HepG2 (cell line): Measurements from ENCODE around the gene OGFR. TPM values are rescaled to one million over a fixed set of nuclear protein-coding genes. Genes with fewer than 3 reads are reported as not detected.

Experiments used
- ATAC-seq: fragments of 200-7000 bp; cut with Tn5 transposase; 3 replicates; pipeline ENCODE4 v1.9.1; 2020; ENCODE audit warnings: mild to moderate bottlenecking, moderate library complexity
- BruUV-seq: library from RNA; stranded (reverse); fragments of 400-500 nt; replicated peaks from 2 replicates; lab custom pipeline; 2021; lab: Mats Ljungman, UMichigan
- CTCF ChIA-PET: fragments of 300-600 bp; formaldehyde crosslinking; extraction: SDS; loops from one replicate; lab custom pipeline; 2021; ENCODE audit warnings: low total read pairs, inconsistent platforms, low intra/inter-chr PET ratio; lab: Yijun Ruan, JAX
- POLR2A ChIA-PET: fragments of 350-600 bp; sonication (Branson Sonifier 250); formaldehyde crosslinking; loops from one replicate; lab custom pipeline; 2020; ENCODE audit warnings: antibody characterized with exemption, inconsistent platforms; lab: Yijun Ruan, JAX
- DNase-seq: peaks from one replicate; pipeline ENCODE4 v3.0.0-alpha.2; 2015; ENCODE audit warnings: low spot score
- FAIRE-seq: peaks from 3 replicates; lab custom pipeline; 2011; peaks lifted over from hg19 to GRCh38; lab: Jason Lieb, UNC
- H2AFZ ChIP-seq: one replicate; pipeline ENCODE4 v1.6.1; 2011; ENCODE audit warnings: low read length, inconsistent platforms
- H3K27ac ChIP-seq: fragments of 300-600 bp; 3 replicates; pipeline ENCODE4 v1.8.0; 2011; ENCODE audit warnings: mixed run types, mild to moderate bottlenecking, mixed read lengths, low read length, inconsistent platforms; ENCODE audit not compliant: insufficient read depth; ENCODE audit errors: extremely low read length
- H3K27me3 ChIP-seq, 2 experiments: fragments of 200-600 bp in 1 of 2; 2 replicates in 1 of 2; 3 replicates in 1 of 2; pipeline versions ENCODE4 v1.6.0 to v1.8.0; 2011; ENCODE audit warnings: low read length in 2 of 2, mild to moderate bottlenecking in 2 of 2, moderate library complexity in 2 of 2, inconsistent platforms in 1 of 2; ENCODE audit not compliant: insufficient read depth in 2 of 2, control insufficient read depth in 1 of 2
- H3K36me3 ChIP-seq, 2 experiments: fragments of 200-600 bp in 1 of 2; replicated peaks in 1 of 2; 2 replicates in 1 of 2; 3 replicates in 1 of 2; pipeline versions ENCODE4 v1.5.1 to v1.8.0; 2011; ENCODE audit warnings: low read length in 2 of 2, inconsistent platforms in 1 of 2; ENCODE audit not compliant: insufficient read depth in 2 of 2, control insufficient read depth in 1 of 2
- H3K4me1 ChIP-seq: 2 replicates; pipeline ENCODE4 v1.5.1; 2012; ENCODE audit warnings: low read length, inconsistent platforms; ENCODE audit not compliant: insufficient read depth
- H3K4me2 ChIP-seq: 2 replicates; pipeline ENCODE4 v1.6.0; 2011; ENCODE audit warnings: low read depth, low read length, inconsistent platforms
- H3K4me3 ChIP-seq, 3 experiments: fragments of 200-600 bp in 1 of 3; sonication (generic), shearing (Covaris generic) in 1 of 3; replicated peaks in 1 of 3; 2 replicates each; pipeline ENCODE4 v1.5.1; 2011 to 2016; ENCODE audit warnings: low read length in 3 of 3, inconsistent platforms in 2 of 3, low read depth in 2 of 3, mild to moderate bottlenecking in 2 of 3, control low read depth in 1 of 3, mixed read lengths in 1 of 3; ENCODE audit not compliant: insufficient read depth in 1 of 3
- H3K79me2 ChIP-seq: one replicate; pipeline ENCODE4 v1.6.1; 2011; ENCODE audit warnings: low read length, inconsistent platforms; ENCODE audit not compliant: insufficient read depth
- H3K9ac ChIP-seq: 2 replicates; pipeline ENCODE4 v1.6.0; 2011; ENCODE audit warnings: mild to moderate bottlenecking, low read depth, low read length, inconsistent platforms; ENCODE audit not compliant: insufficient read depth
- H3K9me3 ChIP-seq: 2 replicates; pipeline ENCODE4 v1.5.1; 2012; ENCODE audit warnings: mild to moderate bottlenecking, low read length
- H4K20me1 ChIP-seq: 2 replicates; pipeline ENCODE4 v1.6.0; 2011; ENCODE audit warnings: inconsistent platforms, mild to moderate bottlenecking, low read length, moderate library complexity; ENCODE audit not compliant: insufficient read depth
- CAMTA2 ChIP-seq: sonication (generic); formaldehyde crosslinking; IDR thresholded peaks from 2 replicates; pipeline ENCODE4 v1.4.0; 2020; ENCODE audit warnings: mild to moderate bottlenecking, missing genetic modification reagents, borderline replicate concordance
- HNRNPUL1 ChIP-seq: fragments of 200-400 bp; formaldehyde crosslinking; IDR thresholded peaks from 2 replicates; pipeline ENCODE4 v1.6.1; 2017; ENCODE audit warnings: low read depth, mild to moderate bottlenecking, low read length, moderate library complexity
- IKZF1 ChIP-seq: fragments of 450-650 bp; IDR thresholded peaks from 2 replicates; pipeline ENCODE4 v1.7.1; 2016
- ISL2 ChIP-seq: sonication (generic); formaldehyde crosslinking; IDR thresholded peaks from 2 replicates; pipeline ENCODE4 v1.5.0; 2020; ENCODE audit warnings: missing genetic modification reagents
- PHF5A ChIP-seq: IDR thresholded peaks from one replicate; pipeline ENCODE4 v1.6.1; 2018; ENCODE audit warnings: low read depth, missing genetic modification reagents; ENCODE audit not compliant: unreplicated experiment
- POLR2A ChIP-seq, 2 experiments: IDR thresholded peaks; 2 replicates each; pipeline ENCODE4 v1.6.1; 2011; ENCODE audit warnings: low read depth in 2 of 2, low read length in 2 of 2, mild to moderate bottlenecking in 1 of 2, moderate library complexity in 1 of 2; ENCODE audit not compliant: insufficient read depth in 1 of 2
- SOX6 ChIP-seq, 2 experiments: fragments of 450-650 bp in 1 of 2; sonication (generic) in 1 of 2; formaldehyde crosslinking in 1 of 2; IDR thresholded peaks; 2 replicates each; pipeline versions ENCODE4 v1.4.0 to v1.6.1; 2017 to 2020; ENCODE audit warnings: antibody characterized with exemption in 1 of 2, mild to moderate bottlenecking in 1 of 2, missing genetic modification reagents in 1 of 2
- UBTF ChIP-seq: sonication (generic); formaldehyde crosslinking; IDR thresholded peaks from 2 replicates; pipeline ENCODE4 v1.4.0; 2020; ENCODE audit warnings: mild to moderate bottlenecking, missing genetic modification reagents
- ZFP41 ChIP-seq: sonication (generic); formaldehyde crosslinking; IDR thresholded peaks from 2 replicates; pipeline ENCODE4 v1.4.0; 2020; ENCODE audit warnings: mild to moderate bottlenecking, missing genetic modification reagents, borderline replicate concordance
- ZFX ChIP-seq: sonication (generic); formaldehyde crosslinking; IDR thresholded peaks from 2 replicates; pipeline ENCODE4 v1.4.0; 2020; ENCODE audit warnings: mild to moderate bottlenecking, low read depth, missing genetic modification reagents, moderate library complexity
- ZNF24 ChIP-seq: fragments of 450-650 bp; IDR thresholded peaks from 2 replicates; pipeline ENCODE4 v1.6.1; 2017; ENCODE audit warnings: antibody characterized with exemption, mild to moderate bottlenecking
- ZNF383 ChIP-seq: sonication (generic); formaldehyde crosslinking; IDR thresholded peaks from 2 replicates; pipeline ENCODE4 v1.4.0; 2020; ENCODE audit warnings: missing genetic modification reagents, mild to moderate bottlenecking, borderline replicate concordance
- ZNF775 ChIP-seq: sonication (generic); formaldehyde crosslinking; IDR thresholded peaks from 2 replicates; pipeline ENCODE4 v1.4.0; 2020; ENCODE audit warnings: missing genetic modification reagents, mild to moderate bottlenecking, moderate library complexity, borderline replicate concordance
- WGBS: methylation state at CpG from one replicate; pipeline ENCODE4 v1.1.6; 2017; ENCODE audit warnings: low lambda C conversion rate; 5-methylcytosine and 5-hydroxymethylcytosine counted together
- in situ Hi-C: cut with HindIII; loops from 2 replicates; pipeline ENCODE4 v1.10.0; 2017; ENCODE audit warnings: low pct_unique_long_range_greater_than_20kb; ENCODE audit not compliant: extremely low pct_ligation_motif_present
- intact Hi-C: fragments of 100-400 bp; cut with micrococcal nuclease; formaldehyde crosslinking; loops from one replicate; pipeline ENCODE4 v1.10.0; 2022; ENCODE audit not compliant: unreplicated experiment
- polyA plus RNA-seq, 8 experiments: library from polyadenylated mRNA; depleted of rRNA in 3 of 8; stranded (reverse) in 7 of 8; unstranded in 1 of 8; fragments of >200 nt; fragmentation: Illumina TruSeq in 4 of 8; extraction: Trizol in 4 of 8; gene quantifications; 2 replicates each; pipeline versions ENCODE4 v1.2.1 to v1.2.3, GENCODE V29; 2011 to 2016; ENCODE audit warnings: low read depth in 4 of 8, missing spikeins in 1 of 8, mixed read lengths in 1 of 8; ENCODE audit not compliant: insufficient read depth in 1 of 8
- total RNA-seq, 5 experiments: library from RNA; depleted of rRNA; stranded (reverse); fragments of >200 nt; fragmentation: Illumina TruSeq; extraction: Trizol; gene quantifications; 2 replicates each; pipeline ENCODE4 v1.2.3, GENCODE V29; 2016; ENCODE audit warnings: low read depth in 1 of 5

OGFR gene
- total and polyA plus RNA-seq, 2 of the 13 experiments (the other 11 are each of a cell fraction or from before 2014, with no cell fraction given), result 47.7 to 81.8 TPM

- TF ChIP-seq SOX6 (IDR thresholded peaks at IDR 0.05) (no peak), SOX6 (CRISPR knock-in tag; IDR thresholded peaks at IDR 0.05) (peak; percentile 65), ZNF24 (no peak), ZFX (CRISPR knock-in tag) (peak; percentile 97), HNRNPUL1 (no peak), ZNF383 (CRISPR knock-in tag) (no peak), ZFP41 (CRISPR knock-in tag) (peak; percentile 88; the same call in 1 of the 2 replicates), ZNF775 (no peak), POLR2A (IDR thresholded peaks at IDR 0.05; ENCODE audit: insufficient read depth in 1 of 2, low read depth in 2 of 2, low read length in 2 of 2) (no peak), PHF5A (CRISPR knock-in tag) (no peak), IKZF1 (no peak), CAMTA2 (CRISPR knock-in tag) (no peak), ISL2 (CRISPR knock-in tag) (no peak; the same call in 1 of the 2 replicates)
Measured at GRCh38 chr20:62818592-62819493, 14.2 kb downstream of the OGFR start (continued).

- no TSS peak for BruUV-seq
- Histone ChIP-seq H3K27ac (peak overlapping the region; percentile 74), H3K36me3 (no peaks in the 10 kb centered on the region), H3K4me3 (peak overlapping the region; percentile 51 to 77 (median 68); a peak in 4 of 6 replicates), H3K4me1 (peaks cover 90% of the 10 kb centered on the region), H3K4me2 (peak overlapping the region; percentile 81), H3K9me3 (no peaks in the 10 kb centered on the region), H2AFZ (no peak overlapping the region), H3K79me2 (peaks cover 6% of the 10 kb centered on the region), H3K27me3 (no peaks in the 10 kb centered on the region), H4K20me1 (peaks cover 4% of the 10 kb centered on the region; the same call in 1 of the 2 replicates), H3K9ac (peak overlapping the region; percentile 72)
- ChIA-PET CTCF (no interaction called here), POLR2A (interaction anchor here (1.1 to 6.8 kb wide), 5 partner anchors 11 to 55 kb away, joined by 3 to 64 read pairs (median 8); partner anchors contain the start of gene MRGBP)
- FAIRE-seq, result no peak
- intact Hi-C loops (loop anchor here (5.0 kb wide), 1 partner anchor 43 kb away; the partner anchor contains the start of gene TCFL5), in situ Hi-C loops (no loop called here)
- DNase-seq, result no peak
- no peak for ATAC-seq
- WGBS, result 60% methylated on average over 8 of the region's 16 CpGs
- TF ChIP-seq UBTF (CRISPR knock-in tag), result 0 out of 2 replicates have a peak, but pooled peaks have one; percentile 1
Measured at GRCh38 chr20:62819494-62820174, 15.0 kb downstream of the OGFR start.
